NCI-H510A (cell line): ENCODE results near the gene QKI.
"Not testable (repeated sequence)": the region's sequence is repeated elsewhere in the genome, so short reads cannot be mapped to it uniquely, and the experiment has no call there.

ENCODE experiments used
- DNase-seq: peaks from one replicate; lab custom pipeline; 2025; lab: John Stamatoyannopoulos, UW

QKI gene

GRCh38 chr6:163414946-163415619 is 565 bp downstream of the QKI start:
- DNase-seq: peak; percentile 41

- no peak for DNase-seq
These were observed 1.4 kb downstream of the QKI start for GRCh38 chr6:163415620-163416556.

- DNase-seq: no peak
These were observed 2.2 kb downstream of the QKI start for GRCh38 chr6:163416557-163417253.

DNA sequence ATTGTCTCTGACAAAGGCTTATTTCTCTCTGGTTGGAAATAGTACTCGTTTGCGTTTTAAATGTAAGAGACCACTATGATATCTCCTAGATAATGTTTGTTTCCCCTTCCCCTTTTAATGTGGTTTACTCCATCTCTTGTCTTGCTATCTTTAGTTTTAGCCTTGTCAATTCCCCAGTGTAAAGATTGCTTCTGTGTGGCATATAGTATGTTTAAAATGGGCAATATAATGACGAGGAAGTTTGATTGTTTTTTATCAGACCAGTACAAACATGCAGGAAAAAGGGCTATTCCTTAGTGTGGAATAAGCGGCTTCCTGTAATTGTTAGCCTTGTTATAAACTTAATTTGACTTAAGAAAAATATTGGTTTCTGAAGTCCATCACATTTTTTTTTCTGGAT is 3.1 kb downstream of the QKI start:
- DNase-seq: no peak

DNA sequence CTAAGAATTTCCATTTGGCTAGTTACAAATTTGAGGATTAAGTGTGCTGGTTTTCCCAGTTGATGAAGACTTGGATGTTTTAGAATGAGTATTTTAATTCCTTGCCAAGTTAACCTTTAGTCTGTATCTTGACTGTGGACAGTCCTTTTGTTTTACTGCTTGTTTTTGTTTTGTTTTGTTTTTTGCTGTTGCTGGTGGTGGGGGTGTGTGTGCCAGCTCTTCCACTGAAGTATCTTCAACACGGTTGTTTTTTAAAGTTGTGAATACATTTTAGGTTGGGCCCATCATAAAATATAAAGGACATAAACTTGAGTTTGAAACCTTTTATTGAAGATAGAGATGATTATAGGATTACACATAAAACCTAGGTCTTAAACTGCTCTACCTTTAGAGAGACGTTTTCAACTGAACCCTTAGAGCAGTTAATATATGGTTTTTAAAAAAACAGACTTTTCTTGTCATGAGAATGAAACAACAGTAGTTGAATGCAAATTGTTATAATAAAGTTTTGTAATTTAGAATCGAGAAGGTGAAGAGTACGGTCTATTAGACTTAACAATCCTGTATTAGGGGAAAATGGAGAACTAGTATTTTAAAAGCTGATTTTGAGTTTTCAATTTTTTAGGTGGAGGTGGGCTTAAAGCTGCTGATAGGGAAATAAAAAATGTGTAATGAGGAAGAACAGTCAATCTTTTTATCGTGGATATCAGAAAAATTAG is 4.0 kb downstream of the QKI start:
- no peak for DNase-seq

- no peak for DNase-seq
These were observed 5.1 kb downstream of the QKI start for GRCh38 chr6:163419413-163420288.

GRCh38 chr6:163420289-163420614 is 5.7 kb downstream of the QKI start:
- no peak for DNase-seq

DNA sequence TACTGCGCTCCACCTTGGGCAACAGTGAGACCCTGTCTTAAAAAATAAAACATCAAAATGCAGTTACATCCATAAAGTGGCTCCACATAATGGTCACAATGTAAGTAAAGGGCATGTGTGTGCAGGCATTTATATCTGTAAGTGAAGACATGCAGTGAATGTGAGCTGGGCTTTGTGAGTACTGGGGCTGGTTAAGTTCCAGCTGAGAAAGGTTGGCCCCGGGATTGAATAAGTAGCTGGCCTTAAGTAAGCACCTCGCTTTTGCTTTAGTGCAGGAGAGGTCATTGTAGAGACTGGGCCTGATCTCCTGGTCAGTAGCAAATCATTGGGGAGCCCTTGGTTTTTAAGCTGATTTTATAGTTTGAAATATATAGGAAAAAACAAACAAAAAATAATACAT is 8.0 kb downstream of the QKI start:
- DNase-seq: no peak

DNA sequence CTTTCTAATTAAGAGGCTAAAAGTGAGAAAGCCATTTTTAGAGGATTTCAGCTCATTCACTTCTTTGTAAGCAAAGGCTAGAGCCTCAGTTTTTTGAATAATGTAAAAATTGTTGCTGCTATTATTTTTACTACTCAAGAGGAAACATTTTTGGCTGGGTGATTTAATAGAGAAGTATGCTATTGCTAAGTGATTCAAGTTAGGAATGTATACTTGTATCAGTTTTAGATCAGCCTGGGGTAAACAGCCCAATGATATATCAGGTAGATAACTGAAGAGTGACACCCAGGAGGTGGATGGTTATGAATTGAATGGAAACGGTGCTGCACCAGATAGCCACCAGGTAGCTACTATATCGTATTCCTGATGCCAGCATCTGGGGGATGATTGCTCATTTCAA is 9.2 kb downstream of the QKI start:
- no peak for DNase-seq

DNA sequence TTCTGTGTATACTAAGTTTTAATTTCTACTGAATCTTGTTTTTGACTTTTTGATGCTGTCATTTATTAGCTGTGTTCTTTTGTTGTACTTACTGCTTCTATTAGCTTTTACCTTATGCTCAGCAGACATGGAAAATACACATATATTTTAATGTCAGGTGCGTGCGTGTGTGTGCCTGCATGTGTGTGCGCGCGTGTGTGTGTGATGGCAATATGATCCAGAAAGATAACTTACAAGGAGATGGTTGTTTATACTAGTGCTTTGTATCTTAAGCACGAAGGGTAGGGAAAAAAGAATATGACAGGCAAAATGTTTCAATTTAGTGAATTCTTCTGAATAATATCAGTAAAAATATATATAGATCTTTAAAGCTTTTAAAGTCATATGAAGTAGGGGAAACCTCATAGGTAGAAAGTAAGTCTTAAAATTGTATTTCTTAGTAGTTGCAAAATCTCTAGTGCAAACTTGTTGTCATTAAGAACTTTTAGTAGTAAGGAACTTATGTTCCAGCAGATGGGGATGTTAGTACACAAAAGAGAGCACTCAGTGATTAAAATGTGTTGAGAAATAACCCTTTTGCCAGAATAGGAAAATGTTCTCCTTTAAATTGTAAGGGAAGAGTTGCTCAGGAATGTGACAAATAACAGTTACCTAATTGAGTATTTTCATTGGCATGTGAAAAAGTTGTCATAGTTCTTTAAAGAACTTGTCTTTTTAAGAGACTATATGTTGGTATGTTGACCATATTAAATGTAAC is 13.2 kb downstream of the QKI start:
- no peak for DNase-seq

- DNase-seq: no peak
These were observed 13.9 kb downstream of the QKI start for GRCh38 chr6:163428373-163428772.

GRCh38 chr6:163429858-163430448 is 15.4 kb downstream of the QKI start:
- DNase-seq: no peak

DNA sequence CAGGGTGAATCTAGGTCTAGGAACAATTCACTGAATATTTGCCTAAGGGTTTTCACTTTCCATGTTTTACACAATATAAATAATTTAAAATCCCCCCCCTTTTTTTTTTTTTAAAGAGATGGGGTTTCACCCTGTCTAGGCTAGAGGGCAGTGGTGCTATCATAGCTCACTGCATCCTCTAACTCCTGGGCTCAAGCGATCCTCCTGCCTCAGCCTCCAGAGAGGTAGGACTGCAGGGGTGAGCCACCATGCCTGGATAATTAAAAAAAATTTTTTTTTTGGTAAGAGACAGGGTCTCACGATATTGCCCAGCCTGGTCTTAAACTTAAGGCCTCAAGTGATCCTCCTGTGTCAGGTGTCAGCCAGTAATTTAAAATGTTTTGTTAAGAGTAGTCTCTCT is 17.8 kb downstream of the QKI start:
- DNase-seq: no peak

DNA sequence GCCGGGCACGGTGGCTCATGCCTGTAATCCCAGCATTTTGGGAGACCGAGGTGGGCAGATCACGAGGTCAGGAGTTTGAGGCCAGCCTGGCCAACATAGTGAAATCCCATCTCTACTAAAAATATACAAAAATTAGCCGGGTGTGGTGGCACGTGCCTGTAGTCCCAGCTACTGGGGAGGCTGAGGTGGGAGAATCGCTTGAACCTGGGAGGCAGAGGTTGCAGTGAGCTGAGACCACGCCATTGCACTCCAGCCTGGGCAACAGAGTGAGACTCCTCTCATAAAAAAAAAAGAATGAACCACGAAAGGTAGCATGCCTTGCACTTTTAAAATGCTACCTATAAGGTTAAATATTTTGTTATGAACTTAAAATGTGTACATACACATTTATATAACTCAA is 19.0 kb downstream of the QKI start:
- not testable (repeated sequence) for DNase-seq

GRCh38 chr6:163435023-163435422 is 20.5 kb downstream of the QKI start:
- no peak for DNase-seq

GRCh38 chr6:163436843-163437242 is 22.3 kb downstream of the QKI start:
- DNase-seq: no peak

DNA sequence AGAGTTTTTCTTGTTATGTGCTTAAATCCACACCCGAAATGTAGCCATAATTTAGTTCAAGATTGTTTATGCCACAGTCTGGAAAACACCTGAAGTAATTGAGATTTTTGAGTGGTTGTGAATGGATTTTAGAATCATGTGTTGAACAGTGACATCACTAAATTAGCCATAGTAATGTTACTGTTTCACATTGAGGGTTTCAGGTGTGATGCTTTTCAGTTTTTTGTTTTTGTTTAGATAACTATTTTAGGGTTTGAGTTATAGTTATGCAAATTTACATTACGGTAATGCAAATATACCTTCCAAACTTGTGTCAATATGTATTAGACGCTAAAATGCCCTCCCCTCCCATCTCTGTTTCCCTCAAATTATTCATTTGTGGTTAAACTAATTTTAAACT is 22.9 kb downstream of the QKI start:
- no peak for DNase-seq

GRCh38 chr6:163438298-163438939 is 23.9 kb downstream of the QKI start:
- no peak for DNase-seq

DNA sequence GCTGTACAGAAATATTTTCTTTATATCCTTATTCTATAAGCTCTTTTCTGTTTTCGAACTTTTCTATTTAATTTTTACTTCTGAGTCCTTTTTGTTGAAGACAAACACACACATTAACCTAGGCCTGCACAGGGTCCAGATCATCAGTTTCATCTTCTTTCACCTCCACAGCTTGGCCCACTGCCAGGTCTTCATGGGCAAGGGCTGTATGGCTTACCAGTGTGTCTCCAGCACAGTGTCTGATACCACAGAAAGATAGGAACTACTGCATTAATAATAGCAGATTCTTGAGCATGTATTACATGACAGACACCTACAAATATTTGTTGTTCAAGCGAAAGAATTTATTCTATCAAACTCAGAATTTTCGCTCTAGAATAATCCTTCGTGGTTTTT is 24.4 kb downstream of the QKI start:
- DNase-seq: no peak

DNA sequence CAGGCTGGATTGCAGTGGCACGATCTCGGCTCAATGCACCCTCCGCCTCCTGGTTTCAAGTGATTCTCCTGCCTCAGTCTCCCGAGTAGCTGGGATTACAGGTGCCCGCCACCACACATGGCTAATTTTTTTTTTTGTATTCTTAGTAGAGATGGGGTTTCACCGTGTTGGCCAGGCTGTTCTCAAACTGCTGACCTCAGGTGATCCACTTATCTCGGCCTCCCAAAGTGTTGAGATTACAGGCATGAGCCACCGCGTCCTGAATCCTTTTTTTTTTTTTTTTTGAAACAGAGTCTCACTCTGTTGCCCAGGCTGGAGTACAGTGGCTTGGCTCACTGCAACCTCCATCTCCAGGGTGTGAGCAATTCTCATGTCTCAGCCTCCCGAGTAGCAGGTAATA is 24.9 kb downstream of the QKI start:
- not testable (repeated sequence) for DNase-seq
